Measurements from ENCODE around the gene ARMC9. TPM values are rescaled to one million over a fixed set of nuclear protein-coding genes. Genes with fewer than 3 reads are reported as not detected.
"Not testable (repeated sequence)": the region's sequence is repeated elsewhere in the genome, so short reads cannot be mapped to it uniquely, and the experiment has no call there.

The ARMC9 gene
- total RNA-seq, 1 experiment from 2014 or later: 67.2 TPM

DNA sequence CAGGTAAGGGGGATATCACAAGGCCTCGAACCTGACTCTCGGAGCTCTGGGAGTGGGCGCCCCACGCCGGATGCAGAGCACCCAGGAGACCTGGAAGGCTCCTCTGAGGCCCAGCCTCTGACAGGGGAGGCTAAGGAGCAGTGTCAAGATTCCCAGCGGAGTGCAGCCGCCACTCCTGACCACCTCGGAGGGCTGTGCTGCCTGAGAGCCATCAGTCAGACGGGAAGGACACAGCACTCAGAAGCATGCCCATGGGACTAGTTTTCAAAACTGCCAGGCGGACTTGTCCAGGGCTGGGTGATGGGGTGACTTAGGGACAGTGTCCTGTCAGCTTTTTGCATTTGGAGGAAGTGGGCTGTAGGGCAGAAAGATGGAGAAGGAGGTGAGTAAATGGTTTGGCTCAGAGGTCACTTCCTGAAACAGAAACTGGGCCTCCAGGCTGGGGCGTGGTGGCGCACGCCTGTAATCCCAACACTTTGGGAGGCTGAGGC lies 162.5 kb downstream of the ARMC9 start:
- DNase-seq (ENCODE audit: low read depth): no peak

- DNase-seq (ENCODE audit: low read depth): no peak
Observed at GRCh38 chr2:231361701-231362554, 163.5 kb downstream of the ARMC9 start.

DNA sequence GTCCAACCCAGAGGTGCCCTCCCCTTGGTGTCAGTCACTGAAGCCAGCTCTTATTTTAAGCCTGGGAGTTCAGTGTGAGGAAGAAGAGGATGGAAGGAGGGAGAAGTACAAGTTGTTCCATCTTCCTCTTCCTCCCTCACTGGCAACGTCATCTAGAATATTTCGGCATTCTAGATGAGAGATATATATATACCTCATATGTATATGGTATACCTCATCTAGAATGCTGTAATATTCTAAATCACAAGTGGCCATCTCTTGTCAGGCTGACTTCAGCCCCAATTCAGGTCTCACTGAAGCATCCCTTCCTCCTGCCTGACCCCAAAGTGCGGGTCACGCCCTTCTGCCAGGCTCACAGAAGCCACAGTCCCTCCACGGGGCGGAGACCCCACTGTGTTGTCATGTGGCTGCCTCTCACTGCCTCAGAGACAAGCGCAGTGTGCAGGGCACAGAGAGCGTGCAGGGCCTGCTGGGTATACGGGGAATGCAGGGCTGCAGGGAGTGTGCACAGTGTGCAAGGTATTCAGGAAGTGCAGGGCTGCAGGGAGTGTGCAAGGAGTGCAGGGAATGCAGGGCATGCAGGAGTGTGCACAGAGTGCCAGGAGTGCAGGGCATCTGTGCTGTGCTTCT lies 164.2 kb downstream of the ARMC9 start:
- no peak for DNase-seq (ENCODE audit: low read depth)

- DNase-seq (ENCODE audit: low read depth): no peak
Observed at GRCh38 chr2:231364061-231364460, 165.6 kb downstream of the ARMC9 start.

- DNase-seq (ENCODE audit: low read depth): peak; percentile 96
Observed at GRCh38 chr2:231364961-231365810, 166.8 kb downstream of the ARMC9 start.

DNA sequence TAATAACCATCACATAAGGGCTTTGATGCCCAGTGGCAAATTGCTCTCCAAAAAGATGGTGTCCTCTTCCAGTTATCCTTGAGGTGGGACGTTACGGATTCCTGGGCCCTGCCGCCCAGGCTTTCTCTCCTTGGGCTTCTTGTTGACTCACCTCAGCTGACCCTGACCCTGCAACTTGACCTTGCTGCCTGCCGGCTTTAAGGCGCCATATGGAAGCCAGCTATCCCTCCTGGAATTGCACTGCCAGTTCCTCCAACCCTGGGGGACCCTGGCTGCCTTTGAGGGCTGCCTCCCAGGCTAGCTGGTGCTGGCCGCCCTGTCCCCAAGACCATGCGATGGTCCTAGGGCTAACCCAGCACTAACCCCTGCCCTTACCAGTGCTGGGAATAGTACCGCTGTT lies 168.7 kb downstream of the ARMC9 start:
- no peak for DNase-seq (ENCODE audit: low read depth)

GRCh38 chr2:231369580-231370428 lies 171.4 kb downstream of the ARMC9 start:
- no peak for DNase-seq (ENCODE audit: low read depth)

DNA sequence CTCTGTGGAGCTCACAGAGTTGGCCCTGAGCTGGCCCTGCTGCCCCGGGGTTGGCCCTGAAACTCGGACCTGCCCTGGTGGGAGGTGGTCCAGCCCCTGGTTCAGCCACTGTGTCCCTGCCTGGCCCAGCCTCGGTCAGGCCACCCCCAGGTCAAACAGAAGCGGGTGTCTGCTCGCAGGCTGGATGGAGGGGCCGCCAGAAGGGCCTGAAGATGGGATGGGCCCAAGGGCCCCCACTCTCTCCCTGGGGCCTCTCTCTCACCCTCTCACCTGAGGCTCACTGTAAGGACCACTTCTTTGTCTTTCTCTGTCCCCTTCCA lies 172.0 kb downstream of the ARMC9 start:
- no peak for DNase-seq (ENCODE audit: low read depth)

GRCh38 chr2:231370749-231371429 lies 172.5 kb downstream of the ARMC9 start:
- no peak for DNase-seq (ENCODE audit: low read depth)

- DNase-seq (ENCODE audit: low read depth): no peak
Observed at GRCh38 chr2:231371430-231372054, 173.1 kb downstream of the ARMC9 start.

DNA sequence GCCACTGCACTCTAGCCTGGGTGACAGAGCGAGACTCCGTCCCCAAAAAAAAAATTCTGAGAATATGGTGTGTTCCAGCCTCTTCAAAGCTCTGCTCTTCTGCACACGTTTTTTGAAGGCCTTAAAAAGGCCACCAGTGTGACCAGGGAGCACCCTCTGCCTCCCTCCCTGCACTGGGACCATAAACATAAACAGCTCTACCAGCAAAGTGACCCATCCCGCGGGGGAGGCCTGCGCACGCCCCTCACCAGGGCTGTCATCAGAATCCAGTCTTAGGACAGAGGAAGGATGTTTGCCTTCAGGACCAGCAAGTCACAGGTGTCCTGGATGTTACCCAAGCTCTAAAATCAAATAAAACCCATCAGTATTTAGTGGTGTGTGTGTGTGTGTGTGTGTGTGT lies 173.9 kb downstream of the ARMC9 start:
- DNase-seq (ENCODE audit: low read depth): no peak

GRCh38 chr2:231373184-231373583 lies 174.8 kb downstream of the ARMC9 start:
- no peak for DNase-seq (ENCODE audit: low read depth)

DNA sequence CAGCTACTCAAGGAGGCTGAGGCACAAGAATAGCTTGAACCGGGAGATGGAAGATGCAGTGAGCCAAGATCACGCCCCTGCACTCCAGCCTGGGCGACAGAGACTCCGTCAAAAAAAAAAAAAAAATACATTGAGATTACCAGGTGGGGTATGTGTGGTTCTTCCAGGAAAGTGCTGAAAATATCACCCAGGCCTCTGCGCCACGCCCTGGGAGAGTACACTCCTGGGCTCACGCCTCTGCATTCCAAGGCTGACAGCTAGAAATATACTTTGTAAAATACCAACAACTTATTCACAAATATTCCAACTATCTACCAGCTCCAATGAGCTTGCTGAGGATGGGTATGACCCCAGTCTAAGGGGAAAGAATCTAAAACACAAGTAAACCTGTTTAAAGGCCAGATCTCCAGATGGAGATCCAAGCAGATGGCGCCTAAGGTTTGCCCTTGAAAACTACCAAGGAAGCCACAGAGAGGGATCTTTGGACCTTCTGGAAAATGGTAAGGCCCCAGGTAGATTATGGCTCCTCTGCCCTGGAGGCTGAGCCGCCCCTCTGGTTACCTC lies 175.4 kb downstream of the ARMC9 start:
- no peak for DNase-seq (ENCODE audit: low read depth)

DNA sequence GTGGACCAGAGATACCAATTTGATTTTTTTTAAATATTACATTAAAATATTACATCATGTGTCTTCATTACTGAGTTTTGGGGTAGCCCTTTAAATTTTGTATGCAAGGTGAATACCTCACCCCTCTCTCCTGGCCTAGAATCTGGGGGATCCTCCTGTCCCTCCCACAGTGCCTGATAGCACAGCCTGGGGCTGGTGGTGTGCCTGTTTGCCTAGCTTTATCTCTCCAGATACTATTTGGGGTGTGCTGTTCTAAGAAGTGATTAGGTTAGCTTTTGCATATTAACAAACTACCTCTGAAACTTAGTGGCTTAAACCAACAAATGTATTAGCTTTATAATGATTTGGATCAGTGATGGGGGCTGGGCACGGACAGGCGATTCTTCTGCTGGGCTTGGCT lies 176.3 kb downstream of the ARMC9 start:
- no peak for DNase-seq (ENCODE audit: low read depth)

- DNase-seq (ENCODE audit: low read depth): not testable (repeated sequence)
Observed at GRCh38 chr2:231375994-231376615, 177.7 kb downstream of the ARMC9 start.

DNA sequence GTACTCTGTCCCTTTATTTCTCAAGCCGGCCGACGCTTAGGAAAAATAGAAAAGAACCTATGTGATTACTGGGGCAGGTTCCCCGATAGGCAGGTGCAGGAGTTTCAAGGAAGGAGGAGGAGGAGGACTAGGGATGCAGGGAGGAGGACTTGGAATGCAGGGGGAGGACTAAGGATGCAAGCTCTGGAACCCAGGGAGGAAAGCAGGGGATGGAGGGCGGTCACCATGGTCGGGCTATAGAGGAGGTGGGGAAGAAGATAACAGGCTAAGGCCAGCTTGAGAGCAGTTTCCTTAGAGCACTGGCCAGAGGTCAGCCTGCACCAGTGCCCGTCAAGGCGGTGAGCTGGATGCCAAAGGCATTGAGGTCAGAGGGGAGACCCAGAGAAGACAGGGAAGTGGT lies 178.4 kb downstream of the ARMC9 start:
- DNase-seq (ENCODE audit: low read depth): no peak

- DNase-seq (ENCODE audit: low read depth): no peak
Observed at GRCh38 chr2:231378026-231378722, 179.7 kb downstream of the ARMC9 start.

DNA sequence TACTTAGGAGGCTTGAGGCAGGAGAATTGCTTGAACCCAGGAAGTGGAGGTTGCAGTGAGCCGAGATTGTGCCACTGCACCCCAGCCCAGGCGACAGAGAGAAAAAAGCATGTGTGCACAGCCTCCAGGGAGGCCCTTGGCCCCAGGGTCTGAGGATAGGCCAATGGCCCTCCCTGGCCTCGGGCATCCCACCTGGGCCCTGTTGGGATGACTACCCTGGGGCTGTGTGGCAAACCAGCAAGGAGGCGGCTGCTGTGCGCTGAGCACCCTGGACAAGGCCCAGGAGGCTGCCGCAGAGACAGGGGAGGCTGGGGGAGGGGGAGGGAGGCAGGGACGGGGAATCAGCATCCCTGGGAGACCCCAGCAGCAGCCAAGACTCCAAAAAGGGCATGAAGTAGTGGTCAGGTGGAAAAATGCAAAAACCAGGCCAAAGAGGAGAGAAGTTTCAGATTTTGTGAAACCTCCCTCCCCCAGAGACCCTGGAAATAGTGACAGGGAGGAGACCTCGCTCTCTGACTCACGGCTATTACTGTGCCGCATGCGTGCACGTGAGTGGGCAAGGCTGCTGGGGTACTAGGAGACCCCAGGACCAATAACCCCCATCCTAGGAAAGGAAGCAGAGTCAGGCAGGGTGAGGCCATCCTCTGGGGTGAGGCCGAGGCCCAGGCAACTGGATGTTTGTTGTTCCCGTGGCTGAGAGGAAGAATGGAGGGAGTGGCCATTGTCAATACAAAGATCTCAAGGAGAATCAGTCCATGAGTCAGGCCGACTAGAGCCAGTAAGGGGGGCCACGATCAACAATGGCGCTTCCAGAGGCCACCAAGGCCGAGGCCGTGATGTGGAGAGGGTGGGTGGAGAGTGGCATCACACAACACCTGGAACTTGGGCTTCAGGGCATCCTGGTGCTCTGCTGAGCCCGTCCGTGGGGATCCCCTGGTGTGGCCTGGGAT lies 181.1 kb downstream of the ARMC9 start:
- no peak for DNase-seq (ENCODE audit: low read depth)

All from RPMI7951 (cell line).